Bronchial epithelial cell (primary cell): ENCODE results near the gene TSPAN15. TPM values are rescaled to one million over a fixed set of nuclear protein-coding genes. Genes with fewer than 3 reads are reported as not detected.
A peak's percentile ranks its signal among the peaks of the same experiment; 100 is the strongest.

Source experiments
- DNase-seq: peaks from one replicate; pipeline ENCODE4 v3.0.0-alpha.2; 2010; ENCODE audit warnings: low read depth
- FAIRE-seq: peaks from 2 replicates; lab custom pipeline; 2011; peaks lifted over from hg19 to GRCh38; lab: Jason Lieb, UNC
- H3K27me3 ChIP-seq: 2 replicates; pipeline ENCODE4 v1.5.1; 2011; ENCODE audit warnings: low read length; ENCODE audit not compliant: control insufficient read depth, insufficient read depth
- H3K36me3 ChIP-seq: 2 replicates; pipeline ENCODE4 v1.5.1; 2011; ENCODE audit warnings: low read length; ENCODE audit not compliant: control insufficient read depth, insufficient read depth
- H3K4me3 ChIP-seq: 2 replicates; pipeline ENCODE4 v1.5.1; 2011; ENCODE audit warnings: mild to moderate bottlenecking, low read depth, low read length, control low read depth
- total RNA-seq: library from RNA; depleted of rRNA; stranded (reverse); fragments of >200 nt; gene quantifications from 2 replicates; pipeline ENCODE4 v1.2.1, GENCODE V29; 2014
- TF ChIP-seq, protein P1 (sequence below): IDR thresholded peaks from 2 replicates; pipeline ENCODE4 v1.5.1; 2011; ENCODE audit warnings: mild to moderate bottlenecking, moderate library complexity, low read length, control low read depth, inconsistent platforms; ENCODE audit not compliant: insufficient read depth, severe bottlenecking

TSPAN15 gene
- total RNA-seq, 1 donor from 2014 or later = 12.1 TPM

DNA sequence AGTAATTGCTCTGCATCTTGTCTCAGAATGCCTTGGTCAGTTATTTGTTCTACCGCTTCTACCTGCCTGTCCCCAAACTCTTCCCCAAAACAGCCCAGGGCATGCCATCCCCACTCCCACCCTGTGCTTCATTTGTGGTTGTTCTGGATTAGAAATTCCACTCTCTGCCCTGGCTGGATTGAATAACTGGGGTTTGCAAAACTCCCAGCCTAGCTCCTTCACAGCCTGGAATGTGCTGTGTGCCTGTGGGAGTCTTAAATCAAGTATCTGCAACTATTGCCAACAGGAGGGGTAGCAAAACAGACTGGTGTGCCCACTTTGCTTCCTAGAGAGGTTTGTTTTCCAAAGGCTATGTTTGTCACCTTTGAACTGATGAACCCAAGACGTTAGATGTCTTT, 24.2 kb downstream of the TSPAN15 start:
- Histone ChIP-seq H3K36me3 (no peaks in the 10 kb centered on the region), H3K4me3 (no peak overlapping the region), H3K27me3 (no peaks in the 10 kb centered on the region)
- TF ChIP-seq, protein P1, sequence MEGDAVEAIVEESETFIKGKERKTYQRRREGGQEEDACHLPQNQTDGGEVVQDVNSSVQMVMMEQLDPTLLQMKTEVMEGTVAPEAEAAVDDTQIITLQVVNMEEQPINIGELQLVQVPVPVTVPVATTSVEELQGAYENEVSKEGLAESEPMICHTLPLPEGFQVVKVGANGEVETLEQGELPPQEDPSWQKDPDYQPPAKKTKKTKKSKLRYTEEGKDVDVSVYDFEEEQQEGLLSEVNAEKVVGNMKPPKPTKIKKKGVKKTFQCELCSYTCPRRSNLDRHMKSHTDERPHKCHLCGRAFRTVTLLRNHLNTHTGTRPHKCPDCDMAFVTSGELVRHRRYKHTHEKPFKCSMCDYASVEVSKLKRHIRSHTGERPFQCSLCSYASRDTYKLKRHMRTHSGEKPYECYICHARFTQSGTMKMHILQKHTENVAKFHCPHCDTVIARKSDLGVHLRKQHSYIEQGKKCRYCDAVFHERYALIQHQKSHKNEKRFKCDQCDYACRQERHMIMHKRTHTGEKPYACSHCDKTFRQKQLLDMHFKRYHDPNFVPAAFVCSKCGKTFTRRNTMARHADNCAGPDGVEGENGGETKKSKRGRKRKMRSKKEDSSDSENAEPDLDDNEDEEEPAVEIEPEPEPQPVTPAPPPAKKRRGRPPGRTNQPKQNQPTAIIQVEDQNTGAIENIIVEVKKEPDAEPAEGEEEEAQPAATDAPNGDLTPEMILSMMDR = no peak
- DNase-seq (no peak), FAIRE-seq (no peak)

DNA sequence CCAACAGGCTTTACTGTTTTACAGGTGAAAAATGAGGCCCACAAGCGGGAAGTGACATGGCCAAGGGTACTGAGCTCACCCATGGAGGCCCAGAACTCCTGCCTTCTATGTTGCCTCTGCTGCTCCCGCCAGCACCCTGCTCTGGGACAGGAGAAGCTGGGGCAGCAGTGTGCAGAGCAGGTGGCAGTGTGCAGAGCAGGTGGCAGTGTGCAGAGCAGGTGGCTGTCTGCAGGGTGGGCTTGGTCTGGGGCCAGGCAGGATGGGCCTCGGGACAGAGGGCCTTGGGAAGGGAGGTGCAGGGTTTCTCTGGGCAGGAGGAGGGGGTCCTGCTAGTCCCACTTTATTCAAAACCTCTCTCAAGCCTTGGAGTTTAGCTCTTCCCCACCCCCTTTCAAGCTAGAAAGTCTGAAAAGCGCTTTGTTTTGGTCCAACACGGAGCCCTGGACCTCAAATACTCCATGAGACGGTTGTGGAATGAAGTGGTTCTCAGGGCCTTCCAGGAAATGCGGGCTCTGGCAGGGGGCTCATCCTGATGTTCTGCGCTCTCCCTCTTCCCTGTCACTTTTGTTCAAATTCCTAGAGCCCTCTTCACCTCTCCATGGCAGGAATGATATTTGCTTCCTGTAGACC, 26.8 kb downstream of the TSPAN15 start:
- TF ChIP-seq, protein P1 = no peak
- Histone ChIP-seq H3K36me3 (no peaks in the 10 kb centered on the region), H3K4me3 (no peak overlapping the region), H3K27me3 (no peaks in the 10 kb centered on the region)
- DNase-seq (no peak), FAIRE-seq (no peak)

DNA sequence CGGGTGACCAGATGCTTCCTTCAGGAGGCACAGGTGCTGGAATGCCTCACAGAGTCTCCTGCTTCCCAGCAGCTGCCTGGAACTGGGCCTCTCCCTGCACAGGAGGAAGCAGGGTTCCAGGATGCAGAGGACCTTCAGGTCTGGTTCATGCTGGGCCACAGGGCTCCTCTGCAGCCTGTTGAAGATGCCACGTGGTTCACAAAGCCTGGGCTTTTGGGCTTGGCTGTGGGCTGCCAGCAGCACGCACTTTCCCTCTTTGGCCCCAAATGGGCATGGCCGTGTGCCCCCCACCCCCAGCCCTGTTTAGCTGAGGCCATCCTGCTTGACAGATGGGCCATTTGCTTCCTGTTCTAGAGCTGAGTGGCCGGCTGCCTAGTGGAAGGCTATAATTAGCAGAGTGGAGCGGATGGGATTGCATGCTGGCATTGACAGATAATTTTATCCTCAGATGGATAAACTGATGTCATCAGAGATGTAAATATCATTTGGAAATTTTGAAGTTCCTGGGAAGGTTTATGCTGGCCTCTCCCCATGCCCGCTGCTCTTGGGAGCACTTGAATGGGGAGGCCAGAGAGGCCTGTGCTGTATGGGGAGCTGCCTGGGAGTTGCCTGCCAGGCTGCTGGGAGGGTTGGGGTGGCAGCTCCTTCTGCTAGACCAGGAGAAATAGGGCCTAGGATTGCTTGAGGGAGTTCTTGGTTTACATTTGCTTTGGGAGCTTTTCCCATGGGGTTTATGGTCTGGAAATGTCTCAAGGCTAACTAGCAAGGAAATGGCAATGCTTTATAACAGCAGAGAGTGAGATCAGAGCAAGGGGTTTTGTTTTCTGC, 28.2 kb downstream of the TSPAN15 start:
- H3K36me3 ChIP-seq = no peaks in the 10 kb centered on the region
- DNase-seq (no peak), FAIRE-seq (no peak)
- TF ChIP-seq, protein P1 = no peak
- no peaks in the 10 kb centered on the region for H3K27me3 ChIP-seq
- H3K4me3 ChIP-seq = no peak overlapping the region

DNA sequence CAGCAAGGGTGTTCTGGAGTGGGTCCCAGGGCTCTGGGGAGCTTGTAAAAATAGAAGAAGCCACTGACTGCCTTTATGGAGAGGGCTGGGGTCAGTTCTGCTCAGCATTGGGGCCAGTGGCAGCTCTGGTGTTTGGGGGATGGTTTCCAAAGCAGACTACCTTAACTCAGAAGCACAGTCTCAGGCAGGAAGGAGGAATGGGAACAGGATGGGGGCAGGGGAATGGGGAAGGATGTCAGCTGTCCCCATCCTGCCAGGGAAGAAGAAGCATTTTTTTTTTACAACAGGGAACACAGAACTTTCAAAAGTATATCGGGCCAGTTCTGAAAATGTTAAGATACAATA, 28.8 kb downstream of the TSPAN15 start:
- TF ChIP-seq, protein P1 = no peak

DNA sequence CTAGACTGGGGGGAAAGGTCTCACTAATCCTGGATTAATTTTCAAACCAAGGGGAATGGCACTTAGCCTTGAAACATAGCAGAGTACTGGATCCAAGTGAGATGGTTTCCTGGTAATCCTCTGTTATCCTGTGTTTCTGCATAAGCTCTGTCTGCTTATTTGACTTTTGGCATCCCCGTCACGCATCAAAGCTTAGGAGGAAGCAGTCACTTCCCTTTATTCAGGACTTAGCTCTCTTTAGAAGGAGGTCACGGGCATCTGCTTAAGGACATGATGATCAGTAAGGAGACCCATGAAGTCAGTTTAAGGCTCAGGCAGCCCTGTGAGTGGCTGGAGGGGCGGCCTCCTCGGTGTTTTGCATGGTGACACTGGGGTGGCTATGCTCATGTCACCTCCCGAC, 30.0 kb downstream of the TSPAN15 start:
- FAIRE-seq = peak; percentile 23

More for the DNA sequence above, 28.8 kb downstream of the TSPAN15 start:
- DNase-seq = no peak
- Histone ChIP-seq H3K4me3 (no peak overlapping the region), H3K36me3 (no peaks in the 10 kb centered on the region), H3K27me3 (no peaks in the 10 kb centered on the region)
- no peak for FAIRE-seq

More for the DNA sequence above, 30.0 kb downstream of the TSPAN15 start:
- H3K4me3 ChIP-seq = no peak overlapping the region
- no peak for DNase-seq
- no peaks in the 10 kb centered on the region for H3K27me3 ChIP-seq
- no peaks in the 10 kb centered on the region for H3K36me3 ChIP-seq
- TF ChIP-seq, protein P1 = no peak
